ENCODE measurements around the gene VKORC1.

Gene VKORC1

DNA sequence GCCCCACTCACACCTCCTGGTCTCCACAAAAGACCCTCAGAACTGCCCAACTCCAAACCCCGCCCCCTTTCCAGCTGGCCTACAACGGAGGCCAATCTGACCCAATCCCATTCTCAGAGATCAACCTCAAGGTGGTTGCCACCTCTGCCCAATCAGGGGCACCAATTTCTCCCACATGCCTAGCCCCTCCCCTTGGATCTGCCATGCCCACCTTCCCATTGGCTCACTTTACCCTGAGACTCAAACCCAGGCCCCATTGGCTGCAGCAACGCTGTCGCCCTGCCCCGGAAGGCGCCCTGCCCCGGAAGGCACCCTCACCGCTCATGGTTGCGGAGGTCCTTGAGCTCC, 31.1 kb downstream of the VKORC1 start:
- no peak for DNase-seq (ENCODE audit: low spot score)

GRCh38 chr16:31061813-31062440, 32.7 kb downstream of the VKORC1 start:
- DNase-seq (ENCODE audit: low spot score) = no peak

DNA sequence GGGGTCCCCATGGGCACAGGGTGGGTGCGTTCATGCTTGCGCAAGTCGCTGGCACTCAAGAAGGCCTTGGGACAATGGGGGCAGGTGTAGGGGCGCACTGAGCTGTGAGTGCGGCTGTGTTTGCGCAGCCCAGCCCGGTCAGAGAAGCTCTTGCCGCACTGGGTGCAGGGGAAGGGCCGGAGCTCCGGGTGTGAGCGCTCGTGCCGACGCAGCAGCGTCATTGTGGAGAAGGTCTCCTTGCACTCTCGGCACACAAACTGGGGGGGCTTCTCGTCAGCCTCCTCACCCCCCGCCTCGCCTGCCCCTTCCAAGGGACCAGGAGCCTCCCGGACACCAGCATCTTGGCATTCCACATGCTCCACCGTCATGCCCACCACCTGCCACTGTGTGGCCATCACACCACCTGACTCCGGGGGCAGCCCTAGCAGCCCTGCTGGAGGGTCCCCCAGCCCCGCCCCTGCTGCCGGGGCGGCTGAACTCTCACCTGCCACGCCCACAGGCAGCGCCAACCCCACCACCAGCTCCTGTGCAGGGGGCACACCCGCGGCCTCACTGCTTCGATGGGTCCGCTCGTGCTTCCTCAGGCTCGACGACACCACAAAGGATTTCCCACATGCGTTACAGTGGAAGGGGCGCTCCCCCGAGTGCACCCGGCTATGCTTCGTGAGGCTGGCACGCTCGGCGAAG, 33.3 kb downstream of the VKORC1 start:
- DNase-seq (ENCODE audit: low spot score) = no peak

- DNase-seq (ENCODE audit: low spot score) = no peak
These were observed 39.0 kb downstream of the VKORC1 start for GRCh38 chr16:31055613-31056012.

DNA sequence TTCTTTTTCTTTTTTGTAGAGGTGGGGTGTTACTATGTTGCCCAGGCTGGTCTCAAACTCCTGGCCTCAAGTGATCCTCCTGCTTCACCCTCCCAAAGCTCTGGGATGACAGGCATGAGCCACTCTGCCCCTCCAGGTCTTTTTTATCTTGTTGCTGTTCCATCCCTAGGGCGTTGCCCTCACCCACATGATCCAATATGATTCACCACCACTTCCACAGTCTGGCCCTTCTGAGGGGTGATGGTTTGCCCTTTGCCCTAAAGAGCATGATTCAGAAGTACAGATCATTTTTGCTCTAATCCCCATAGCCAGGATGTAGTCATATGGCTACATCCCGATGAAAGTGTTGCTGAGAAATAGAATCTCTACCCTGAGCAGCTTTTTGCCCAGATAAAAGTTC, 42.5 kb downstream of the VKORC1 start:
- peak; percentile 96 for DNase-seq (ENCODE audit: low spot score)

- DNase-seq (ENCODE audit: low spot score) = no peak
These were observed 44.1 kb downstream of the VKORC1 start for GRCh38 chr16:31050280-31051030.

GRCh38 chr16:31043898-31044481, 50.6 kb downstream of the VKORC1 start:
- DNase-seq (ENCODE audit: low spot score) = no peak

DNA sequence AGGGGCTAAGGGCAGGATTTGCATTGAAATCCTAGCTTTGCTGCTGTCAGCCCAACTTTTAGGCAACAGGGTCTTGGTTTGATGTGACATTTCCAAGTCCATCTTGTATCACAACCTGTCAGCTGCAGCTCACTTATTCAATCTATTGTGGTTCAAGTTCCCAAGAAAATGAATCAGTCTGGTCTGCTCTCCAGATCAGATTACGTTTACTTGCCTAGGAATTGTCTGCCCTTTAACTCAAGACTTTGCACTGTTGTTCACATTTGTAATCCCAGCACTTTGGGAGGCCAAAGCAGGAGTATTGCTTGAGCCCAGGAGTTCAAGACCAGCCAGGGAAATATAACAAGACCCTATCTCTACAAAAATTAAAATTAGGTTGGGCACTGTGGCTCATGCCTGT, 51.2 kb downstream of the VKORC1 start:
- no peak for DNase-seq (ENCODE audit: low spot score)

GRCh38 chr16:31042866-31043265, 51.7 kb downstream of the VKORC1 start:
- DNase-seq (ENCODE audit: low spot score) = no peak

Data from RKO (cell line).